IPS DF 4.7 (cell line): ENCODE results near the gene NUP98.
"Not testable (repeated sequence)": the region's sequence is repeated elsewhere in the genome, so short reads cannot be mapped to it uniquely, and the experiment has no call there.

ENCODE experiments used
- DNase-seq: peaks from one replicate; pipeline ENCODE4 v3.0.0-alpha.2; 2013; ENCODE audit warnings: low spot score; ENCODE audit errors: extremely low read depth

The NUP98 gene

DNA sequence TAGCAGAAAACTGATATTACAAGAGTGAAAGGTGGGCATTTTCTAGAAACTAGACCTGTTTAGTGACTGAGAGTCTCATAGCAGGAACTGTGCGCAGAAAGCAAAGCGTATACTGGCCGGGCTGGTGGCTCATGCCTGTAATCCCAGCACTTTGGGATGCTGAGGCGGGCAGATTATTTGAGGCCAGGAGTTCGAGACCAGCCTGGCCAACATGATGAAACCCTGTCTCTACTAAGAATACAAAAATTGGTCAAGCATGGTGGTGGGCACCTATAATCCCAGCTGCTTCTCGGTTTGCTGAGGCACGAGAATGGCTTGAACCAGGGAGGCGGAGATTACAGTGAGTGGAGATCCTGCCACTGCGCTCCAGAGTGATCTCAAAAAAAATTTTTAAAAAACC lies 1.8 kb upstream of the NUP98 start:
- DNase-seq: no peak

DNA sequence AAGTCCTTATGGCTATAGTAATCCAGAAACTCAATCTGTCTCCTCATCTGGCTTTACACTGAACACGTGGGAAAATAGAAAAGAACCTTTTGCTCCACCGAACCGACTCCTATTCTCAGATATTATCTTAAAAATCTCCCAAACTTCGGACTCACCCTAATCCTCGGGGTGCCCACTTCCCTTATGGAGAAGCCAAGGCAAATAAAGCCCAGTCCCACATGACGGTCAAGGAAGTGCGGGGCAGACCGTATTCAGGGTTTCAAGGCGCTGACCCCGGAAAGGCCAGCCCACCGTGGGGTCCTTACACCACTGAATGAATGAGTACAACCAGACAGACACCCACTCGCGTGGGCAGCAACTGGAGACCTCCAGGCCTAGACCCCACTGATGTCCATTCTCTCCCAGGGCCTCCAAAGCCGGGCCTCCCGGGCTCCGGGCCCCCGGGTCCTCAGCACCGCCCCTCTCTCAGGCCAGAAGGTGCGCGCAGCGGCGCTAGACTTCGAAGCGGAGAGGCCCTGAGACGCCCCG lies 489 bp downstream of the NUP98 start:
- no peak for DNase-seq

DNA sequence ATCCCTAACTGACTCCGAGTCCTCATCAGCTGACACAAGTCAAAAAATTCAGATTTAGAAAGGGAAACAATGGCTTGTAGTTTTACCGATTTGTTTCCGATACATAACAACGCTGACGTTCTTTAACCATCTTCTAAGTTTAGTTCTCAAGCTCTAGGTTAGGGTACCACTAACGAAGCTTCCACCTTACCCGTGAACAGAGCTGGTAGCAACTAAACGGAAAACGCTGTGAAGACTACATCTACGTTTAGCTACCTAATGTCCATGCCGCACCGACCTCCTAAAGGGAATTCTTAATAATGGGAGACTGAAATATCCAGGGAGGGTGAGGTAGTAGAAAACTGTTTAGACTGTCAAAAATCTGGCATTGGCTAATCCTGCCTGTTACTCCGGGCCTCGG lies 1.0 kb downstream of the NUP98 start:
- DNase-seq: no peak

DNA sequence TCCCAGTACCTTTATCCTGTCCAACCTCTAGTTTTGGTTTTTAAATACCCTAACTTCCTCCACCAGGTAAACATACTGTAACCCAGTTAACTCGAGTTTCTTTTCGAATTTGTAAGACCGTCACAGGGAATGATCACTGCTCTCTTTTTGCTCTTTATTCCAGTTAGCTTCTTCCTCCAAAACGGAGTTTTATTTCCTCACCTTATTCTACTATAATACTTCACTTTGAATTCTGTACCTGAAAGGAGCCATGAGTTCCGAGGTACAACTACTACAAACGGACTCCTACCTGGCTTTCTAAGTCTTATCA lies 1.4 kb downstream of the NUP98 start:
- DNase-seq: no peak

DNA sequence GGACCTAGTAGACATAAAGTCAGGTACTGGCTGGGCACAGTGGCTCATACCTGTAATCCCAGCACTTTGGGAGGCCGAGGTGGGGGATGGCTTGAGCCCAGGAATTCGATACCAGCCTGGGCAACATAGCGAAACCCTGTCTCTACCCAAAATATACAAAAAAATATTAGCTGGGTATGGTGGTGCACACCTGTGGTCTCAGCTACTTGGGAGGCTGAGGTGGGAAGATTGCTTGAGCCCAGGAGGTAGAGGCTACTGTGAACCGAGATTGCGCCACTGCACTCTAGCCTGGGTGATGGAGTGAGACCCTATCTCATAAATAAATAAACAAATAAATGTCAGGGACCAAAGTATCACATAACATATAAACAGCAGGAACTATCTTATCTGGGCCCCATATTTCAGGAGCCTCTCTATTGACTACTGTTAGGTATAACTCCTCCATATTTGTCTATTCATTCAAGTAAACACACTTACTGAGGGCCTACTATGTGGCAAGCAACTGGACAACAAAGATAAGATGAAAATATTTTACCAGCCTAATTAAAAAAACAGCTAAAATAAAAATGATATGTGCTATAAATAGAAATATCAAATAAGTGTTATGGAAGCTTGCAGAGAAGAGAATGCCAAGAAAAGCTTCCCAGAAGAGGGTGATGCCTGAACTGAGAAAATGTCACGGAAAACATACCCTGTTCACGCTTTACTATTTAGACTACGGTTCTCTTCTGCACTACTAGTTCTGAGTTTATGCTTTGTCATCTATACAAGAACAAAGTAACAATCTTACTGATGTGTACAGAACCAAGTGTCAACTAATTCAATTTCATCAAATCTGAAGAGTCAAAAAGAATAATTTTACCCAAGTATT lies 2.0 kb downstream of the NUP98 start:
- no peak for DNase-seq

DNA sequence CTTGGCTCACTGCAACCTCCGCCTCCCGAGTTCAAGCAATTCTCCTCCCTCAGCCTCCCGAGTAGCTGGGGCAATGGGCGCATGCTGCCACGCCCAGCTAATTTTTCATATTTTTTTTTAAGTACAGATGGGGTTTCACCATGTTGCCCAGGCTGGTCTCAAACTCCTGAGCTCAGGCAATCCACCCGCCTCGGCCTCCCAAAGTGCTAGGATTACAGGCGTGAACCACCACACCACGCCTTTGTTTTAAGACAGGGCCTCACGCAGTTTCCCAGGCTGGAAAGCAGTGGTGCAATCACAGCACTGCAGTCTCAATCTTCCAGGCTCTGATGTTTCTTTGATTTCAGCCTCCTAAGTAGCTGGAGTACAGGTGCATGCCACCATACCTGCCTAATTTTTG lies 3.0 kb downstream of the NUP98 start:
- DNase-seq: not testable (repeated sequence)

DNA sequence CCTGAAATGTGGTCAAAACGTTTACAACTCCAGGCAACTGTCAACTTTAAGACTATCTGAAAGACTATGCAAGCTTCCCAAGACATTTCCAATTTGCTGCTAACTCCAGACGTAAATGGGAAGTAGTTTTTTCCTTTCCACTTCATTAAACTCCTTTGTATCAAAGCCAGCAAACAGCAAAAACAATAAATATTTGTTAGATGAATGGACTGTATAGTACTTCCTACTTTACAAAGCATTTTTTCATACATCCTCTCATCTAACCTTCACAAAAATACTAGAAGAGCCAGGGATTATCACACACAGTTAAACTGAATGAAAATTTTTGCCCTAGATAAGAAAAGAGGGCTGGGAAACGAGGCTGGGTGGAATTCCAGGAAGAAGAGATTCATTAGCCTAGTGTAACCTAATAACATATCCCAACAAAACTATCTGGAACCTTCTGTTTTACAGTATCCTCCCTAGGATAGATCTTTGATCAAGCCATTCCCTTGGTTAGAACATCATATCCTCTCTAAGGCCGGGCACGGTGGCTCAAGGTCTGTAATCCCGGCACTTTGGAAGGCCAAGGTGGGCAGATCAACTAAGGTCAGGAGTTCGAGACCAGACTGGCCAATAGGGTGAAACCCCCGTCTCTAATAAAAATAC lies 10.4 kb downstream of the NUP98 start:
- no peak for DNase-seq

DNA sequence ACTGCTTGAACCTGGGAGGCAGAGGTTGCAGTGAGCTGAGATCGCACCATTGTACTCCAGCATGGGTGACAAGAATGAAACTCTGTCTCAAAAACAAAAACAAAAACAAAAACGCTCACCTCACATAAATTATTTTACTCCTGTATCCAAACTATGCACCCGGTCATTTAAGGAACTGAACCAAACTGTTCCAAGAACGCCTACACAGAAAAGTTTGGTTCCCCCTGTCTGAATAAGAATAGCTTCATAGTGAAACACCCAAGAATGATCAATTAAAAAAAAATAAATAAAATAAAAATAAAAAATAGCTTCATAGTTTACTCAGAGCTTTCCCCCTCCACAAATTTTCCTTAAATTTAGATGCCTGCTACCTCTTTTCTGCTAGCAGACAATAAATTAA lies 13.7 kb downstream of the NUP98 start:
- no peak for DNase-seq

DNA sequence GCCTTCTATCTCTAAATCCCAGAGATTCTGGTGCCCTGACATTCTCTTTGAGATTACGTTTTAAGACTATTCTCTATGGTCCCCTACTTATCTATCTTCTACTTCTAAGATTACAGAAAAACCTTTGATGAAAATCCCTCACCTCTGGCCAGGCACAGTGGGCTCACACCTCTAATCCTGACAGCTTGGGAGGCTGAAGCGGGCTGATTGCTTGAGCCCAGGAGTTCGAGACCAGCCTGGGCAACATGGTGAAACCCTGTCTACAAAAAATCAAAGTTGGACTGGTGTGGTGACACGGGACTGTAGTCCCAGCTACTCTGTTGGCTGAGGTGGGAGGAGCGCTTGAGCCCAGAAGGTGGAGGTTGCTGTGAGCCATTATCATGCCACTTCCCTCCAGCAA lies 14.4 kb downstream of the NUP98 start:
- DNase-seq: no peak

DNA sequence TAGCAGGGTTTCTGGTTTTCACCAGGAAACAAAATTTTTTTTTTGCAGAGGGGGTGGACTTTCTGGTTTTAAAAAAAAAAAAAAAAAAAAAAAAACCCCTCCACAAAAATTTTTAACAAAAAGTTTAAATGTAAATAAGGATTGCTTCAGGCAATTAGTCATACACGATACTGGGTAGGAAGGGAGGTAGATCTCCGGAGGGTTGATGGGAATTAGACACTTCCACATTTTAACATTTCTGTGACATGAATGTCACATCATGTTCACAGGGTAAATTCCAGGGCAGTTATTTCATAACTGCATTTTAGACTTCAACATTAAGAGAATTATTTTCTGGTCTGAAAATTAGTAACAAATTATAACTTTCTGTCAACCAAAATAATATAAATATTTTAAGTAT lies 15.9 kb downstream of the NUP98 start:
- DNase-seq: no peak

DNA sequence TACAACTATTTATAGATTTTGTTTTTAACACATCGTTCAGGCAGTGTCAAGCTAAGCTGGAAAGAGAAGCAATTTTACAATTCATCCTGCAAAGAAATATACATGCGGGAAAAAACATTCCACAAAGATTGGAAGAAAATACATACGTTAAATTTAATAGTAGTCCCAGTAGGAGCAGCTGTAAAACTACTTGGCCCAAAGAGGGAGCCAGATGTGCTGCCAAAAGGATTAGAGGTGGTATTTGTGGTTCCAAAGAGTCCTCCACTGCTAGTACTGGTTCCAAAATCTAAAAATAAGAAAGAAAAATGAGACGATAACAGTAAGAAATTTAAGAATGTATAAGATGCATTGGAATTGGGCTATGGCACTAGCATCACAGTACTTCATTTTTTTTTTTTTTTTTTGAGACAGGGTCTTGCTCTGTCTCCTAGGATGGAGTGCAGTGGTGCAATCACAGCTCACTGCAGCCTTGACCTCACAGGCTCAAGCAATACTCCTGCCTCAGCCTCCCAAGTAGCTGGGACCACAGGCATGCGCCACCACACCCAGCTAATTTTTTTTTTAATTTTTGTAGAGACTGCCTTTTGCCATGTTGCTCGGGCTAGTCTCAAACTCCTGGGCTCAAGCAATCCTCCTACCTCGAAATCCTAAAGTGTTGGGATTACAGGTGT lies 21.5 kb downstream of the NUP98 start:
- DNase-seq: no peak

DNA sequence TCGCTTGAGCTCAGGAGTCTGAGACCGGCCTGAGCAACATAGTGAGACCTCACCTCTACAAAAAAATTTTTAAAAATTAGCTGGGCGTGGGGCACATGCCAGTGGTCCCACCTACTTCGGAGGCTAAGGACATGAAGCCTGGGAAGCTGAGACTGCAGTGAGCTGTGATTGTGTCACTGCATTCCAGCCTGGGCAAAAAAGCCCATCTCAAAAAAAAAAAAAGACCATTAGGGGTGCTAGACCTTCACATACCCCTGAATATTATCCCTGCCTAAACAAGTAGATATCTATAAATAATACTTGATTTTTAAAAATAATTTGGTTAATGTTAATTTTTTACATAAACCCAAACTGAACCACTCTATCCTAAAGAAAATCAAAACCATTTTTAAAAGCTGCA lies 24.2 kb downstream of the NUP98 start:
- no peak for DNase-seq

DNA sequence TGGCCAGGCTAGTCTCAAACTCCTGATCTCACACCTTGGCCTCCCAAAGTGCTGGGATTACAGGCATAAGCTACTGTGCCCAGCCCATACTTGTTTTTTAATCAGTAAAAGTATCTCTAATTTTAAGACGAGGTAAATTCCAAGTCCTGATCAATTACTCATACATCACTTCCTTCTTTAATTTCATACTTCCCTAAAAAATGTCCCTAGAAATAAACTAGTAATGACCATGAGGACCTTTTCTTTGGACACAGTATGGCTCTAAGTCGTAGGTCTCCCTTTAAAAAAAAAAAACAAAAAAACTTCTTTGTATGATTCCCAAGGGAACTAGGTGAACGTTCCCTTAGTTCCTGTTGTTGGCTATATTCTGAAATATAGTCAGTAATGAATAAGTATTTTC lies 29.8 kb downstream of the NUP98 start:
- DNase-seq: no peak

DNA sequence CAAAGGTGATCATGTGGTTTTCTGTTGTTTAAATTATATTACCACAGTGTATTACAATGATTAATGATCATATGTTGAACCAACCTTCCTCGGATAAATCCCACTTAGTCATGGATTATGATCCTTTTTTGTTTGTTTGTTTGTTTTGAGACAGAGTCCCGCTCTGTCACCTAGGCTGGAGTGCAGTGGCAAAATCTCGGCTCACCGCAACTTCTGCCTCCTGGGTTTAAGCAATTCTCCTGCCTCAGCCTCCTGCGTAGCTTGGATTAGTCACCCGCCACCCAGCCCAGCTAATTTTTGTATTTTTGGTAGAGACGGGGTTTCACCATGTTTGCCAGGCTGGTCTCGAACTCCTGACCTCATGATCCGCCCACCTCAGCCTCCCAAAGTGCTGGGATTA lies 30.5 kb downstream of the NUP98 start:
- DNase-seq: not testable (repeated sequence)

DNA sequence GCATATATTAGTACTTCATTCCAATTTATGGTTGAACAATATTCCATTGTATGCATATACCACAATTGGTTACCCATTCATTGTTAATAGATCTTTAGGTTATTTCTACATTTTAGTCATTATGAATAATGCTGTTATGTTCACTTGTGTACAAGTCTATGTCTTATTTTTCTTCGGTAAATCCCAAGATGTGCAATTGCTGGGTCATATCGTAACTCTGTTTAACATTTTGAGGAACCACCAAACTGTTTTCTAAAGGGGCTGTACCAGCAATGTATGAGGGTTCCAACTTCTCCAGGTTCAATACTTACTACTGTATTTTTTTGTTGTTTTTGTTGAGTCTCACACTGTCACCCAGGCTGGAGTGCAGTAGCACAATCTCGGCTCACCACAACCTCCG lies 33.1 kb downstream of the NUP98 start:
- DNase-seq: no peak

DNA sequence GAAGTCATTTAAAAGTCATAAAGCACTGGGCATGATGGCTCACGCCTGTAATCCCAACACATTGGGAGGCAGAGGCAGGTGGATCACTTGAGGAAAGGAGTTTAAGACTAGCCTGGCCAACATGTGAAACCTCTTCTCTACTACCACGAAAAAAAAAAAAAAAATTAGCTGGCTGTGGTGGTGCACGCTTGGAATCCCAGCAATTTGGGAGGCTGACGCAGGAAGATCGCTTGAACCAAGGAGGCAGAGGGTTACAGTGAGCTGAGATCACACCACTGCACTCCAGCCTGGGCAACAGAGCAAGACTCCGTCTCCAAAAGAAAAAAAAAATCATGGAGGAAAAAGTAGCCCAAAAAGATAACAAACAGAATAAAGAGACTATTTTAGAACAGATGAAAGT lies 42.2 kb downstream of the NUP98 start:
- DNase-seq: no peak

DNA sequence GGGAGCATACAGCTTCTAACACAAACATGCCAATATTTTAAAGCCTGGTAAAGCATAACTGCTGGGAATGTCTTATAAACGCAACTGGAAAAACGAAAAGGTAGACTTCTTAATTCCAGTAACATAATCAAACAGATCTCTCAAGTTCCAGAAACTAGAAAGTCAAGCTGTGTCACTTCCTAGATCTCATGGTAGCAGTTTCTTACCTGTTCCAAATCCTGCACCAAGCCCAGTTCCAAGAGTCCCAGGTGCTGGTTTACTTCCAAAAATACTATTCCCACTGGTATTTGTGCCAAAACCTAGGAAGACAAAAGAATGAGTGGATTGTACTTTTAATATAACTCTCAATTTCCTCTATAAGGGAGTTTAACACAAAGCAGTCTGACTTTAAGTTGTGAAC lies 44.2 kb downstream of the NUP98 start:
- no peak for DNase-seq

DNA sequence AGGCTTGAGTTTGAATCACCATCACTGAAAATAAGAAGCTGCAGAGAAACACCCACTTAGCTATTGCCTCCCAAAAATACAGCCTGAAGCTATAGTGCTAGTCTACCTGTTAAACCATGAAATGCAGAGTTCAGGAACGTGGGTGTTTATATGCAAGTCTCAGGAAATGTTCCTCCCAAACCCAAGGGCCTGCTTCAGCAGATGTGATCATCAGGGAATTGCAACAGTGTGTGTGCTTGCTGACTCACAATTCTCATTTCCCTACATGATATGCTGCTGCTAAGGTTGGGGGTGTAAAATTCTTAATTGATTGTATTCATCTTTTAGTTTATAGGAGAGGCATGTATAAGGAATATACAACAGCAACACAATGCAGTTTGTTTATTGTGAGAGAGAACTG lies 49.6 kb downstream of the NUP98 start:
- DNase-seq: no peak

DNA sequence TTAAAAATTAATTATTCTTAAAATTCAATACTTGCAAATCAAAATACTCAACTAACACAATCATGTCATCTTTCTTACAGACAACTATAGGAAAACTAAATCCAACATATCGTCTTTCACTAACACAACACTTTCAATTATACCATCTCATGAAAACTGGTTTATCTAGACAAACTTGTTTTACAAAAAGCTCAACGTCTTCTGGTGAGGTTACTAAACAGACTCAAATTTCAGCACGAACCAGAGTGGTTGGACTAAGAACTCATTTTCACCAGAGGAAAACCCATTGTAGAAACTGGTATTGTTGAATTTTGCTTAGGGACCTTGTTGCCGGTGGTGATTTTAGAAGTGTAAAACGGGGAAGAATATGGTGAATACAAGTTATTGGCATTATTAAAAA lies 52.2 kb downstream of the NUP98 start:
- no peak for DNase-seq

DNA sequence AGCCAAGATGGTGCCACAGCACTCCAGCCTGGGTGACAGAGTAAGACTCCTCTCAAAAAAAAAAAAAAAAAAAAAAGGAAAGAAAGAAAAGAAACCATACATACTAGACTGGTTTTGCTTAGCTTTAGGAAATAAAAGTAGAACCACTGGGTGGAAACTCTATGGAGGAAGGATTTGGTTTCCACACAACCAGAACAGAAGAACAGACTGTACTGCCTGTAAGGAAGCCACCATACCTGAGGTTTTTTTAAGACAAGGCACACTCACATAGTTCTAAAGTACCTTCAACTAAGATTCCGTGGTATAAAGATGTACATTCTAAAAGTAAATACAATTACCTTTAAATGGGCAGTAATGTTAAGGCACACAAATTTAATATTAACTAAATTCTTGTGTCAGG lies 58.6 kb downstream of the NUP98 start:
- DNase-seq: no peak

DNA sequence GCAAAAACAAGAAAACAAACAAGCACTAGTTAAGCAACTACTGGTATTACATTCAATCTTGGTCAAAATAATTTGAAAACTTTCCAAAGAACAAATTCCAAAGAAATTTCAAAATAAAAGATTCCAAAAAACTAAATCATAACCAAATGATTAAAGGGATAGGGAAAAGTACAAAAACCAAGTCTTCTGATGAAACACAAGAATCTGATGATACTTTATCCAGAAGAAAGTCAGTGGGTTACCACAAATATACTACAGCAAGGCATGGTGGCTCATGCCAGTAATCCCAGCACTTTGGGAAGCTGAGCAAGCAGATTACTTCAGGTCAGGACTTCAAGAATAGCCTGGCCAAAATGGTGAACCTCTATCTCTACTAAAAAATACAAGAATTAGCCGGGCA lies 59.1 kb downstream of the NUP98 start:
- DNase-seq: no peak

DNA sequence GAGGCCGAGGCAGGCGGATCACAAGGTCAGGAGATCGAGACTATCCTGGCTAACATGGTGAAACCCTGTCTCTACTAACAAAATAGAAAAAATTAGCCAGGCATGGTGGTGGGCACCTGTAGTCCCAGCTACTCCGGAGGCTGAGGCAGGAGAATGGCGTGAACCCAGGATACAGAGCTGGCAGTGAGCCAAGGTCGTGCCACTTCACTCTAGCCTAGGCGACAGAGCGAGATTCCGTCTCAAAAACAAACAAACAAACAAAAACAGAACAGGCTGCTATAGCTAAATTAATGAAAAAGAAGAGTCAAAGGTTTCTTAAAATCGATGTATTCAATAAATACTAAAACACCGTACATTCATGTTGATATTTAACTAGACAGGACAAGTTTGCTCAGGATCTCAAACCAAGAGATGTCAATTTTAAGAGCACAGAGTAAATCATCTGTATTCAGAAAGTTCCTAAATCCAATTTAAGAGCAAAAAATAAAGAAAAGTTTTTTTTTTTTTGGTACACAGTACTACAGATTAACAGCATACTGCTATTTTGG lies 59.9 kb downstream of the NUP98 start:
- DNase-seq: no peak
